Adrenal gland (tissue), 5 donors: Measurements from ENCODE around the gene KIAA1671.

Source experiments
- CTCF ChIP-seq, 6 experiments: fragments of 450-650 bp in 4 of 6; fragments of 200-600 bp in 2 of 6; sonication (generic) in 1 of 6; IDR thresholded peaks; 1 replicate in 5 of 6; 2 replicates in 1 of 6; pipeline versions ENCODE4 v1.5.1 to v1.8.0; 2016 to 2021; ENCODE audit warnings: antibody characterized with exemption in 6 of 6, mild to moderate bottlenecking in 2 of 6, moderate library complexity in 1 of 6
- POLR2A ChIP-seq, 2 donors: fragments of 450-650 bp; IDR thresholded peaks; one replicate each; pipeline ENCODE4 v1.6.1; 2017; ENCODE audit warnings: antibody characterized with exemption in 2 of 2, mild to moderate bottlenecking in 2 of 2, moderate library complexity in 1 of 2
- donor health status: DM: no; HTN: no; CAD: no.

- no peak for TF ChIP-seq CTCF (IDR thresholded peaks at IDR 0.05)
- TF ChIP-seq POLR2A (IDR thresholded peaks at IDR 0.05) = no peak
These were observed 116.9 kb downstream of the KIAA1671 start for GRCh38 chr22:25069426-25069757.
